Activated T-helper 2 cell treated with anti-CD3 and anti-CD28 coated beads, Interferon-gamma antibody, Interleukin-2, Interleukin-4, amounts not matched to agents 10 μg/mL and 5 μg/mL and 100 μg/mL, durations not matched to agents 14 hours and 24 hours and 36 hours (primary cell): Measurements from ENCODE around the gene AXDND1. TPM values are rescaled to one million over a fixed set of nuclear protein-coding genes. Genes with fewer than 3 reads are reported as not detected.
"Not testable (repeated sequence)": the region's sequence is repeated elsewhere in the genome, so short reads cannot be mapped to it uniquely, and the experiment has no call there.

ENCODE experiments used
- DNase-seq: peaks from one replicate; pipeline ENCODE4 v3.0.0; 2021; ENCODE audit warnings: low spot score
- H3K27ac Mint-ChIP-seq: one replicate; pipeline ENCODE4 v1.8.0; 2021; ENCODE audit warnings: mixed read lengths
- H3K27me3 Mint-ChIP-seq: one replicate; pipeline ENCODE4 v1.8.0; 2021; ENCODE audit warnings: low read depth, mixed read lengths
- H3K36me3 Mint-ChIP-seq: one replicate; pipeline ENCODE4 v1.8.0; 2021; ENCODE audit warnings: low read depth, mixed read lengths
- H3K4me1 Mint-ChIP-seq: one replicate; pipeline ENCODE4 v1.8.0; 2021; ENCODE audit warnings: low read depth, mixed read lengths
- H3K4me3 Mint-ChIP-seq: one replicate; pipeline ENCODE4 v1.8.0; 2021; ENCODE audit warnings: low read depth, mild to moderate bottlenecking, moderate library complexity, mixed read lengths
- H3K9me3 Mint-ChIP-seq: one replicate; pipeline ENCODE4 v1.8.0; 2021; ENCODE audit warnings: mixed read lengths
- intact Hi-C: fragments of 100-400 bp; cut with micrococcal nuclease; formaldehyde crosslinking; loops from one replicate; pipeline ENCODE4 v1.15.1; 2023
- total RNA-seq: library from RNA; stranded (reverse); gene quantifications from 2 replicates; pipeline ENCODE4 v1.2.3, GENCODE V29; 2022

The AXDND1 gene
- total RNA-seq, 1 donor from 2014 or later: 0.62 TPM

GRCh38 chr1:179518544-179518943 lies 152.8 kb downstream of the AXDND1 start:
- H3K9me3 Mint-ChIP-seq, H3K4me3 Mint-ChIP-seq, H3K27ac Mint-ChIP-seq, H3K27me3 Mint-ChIP-seq, H3K4me1 Mint-ChIP-seq, H3K36me3 Mint-ChIP-seq, DNase-seq, intact Hi-C loops: not testable (repeated sequence)

DNA sequence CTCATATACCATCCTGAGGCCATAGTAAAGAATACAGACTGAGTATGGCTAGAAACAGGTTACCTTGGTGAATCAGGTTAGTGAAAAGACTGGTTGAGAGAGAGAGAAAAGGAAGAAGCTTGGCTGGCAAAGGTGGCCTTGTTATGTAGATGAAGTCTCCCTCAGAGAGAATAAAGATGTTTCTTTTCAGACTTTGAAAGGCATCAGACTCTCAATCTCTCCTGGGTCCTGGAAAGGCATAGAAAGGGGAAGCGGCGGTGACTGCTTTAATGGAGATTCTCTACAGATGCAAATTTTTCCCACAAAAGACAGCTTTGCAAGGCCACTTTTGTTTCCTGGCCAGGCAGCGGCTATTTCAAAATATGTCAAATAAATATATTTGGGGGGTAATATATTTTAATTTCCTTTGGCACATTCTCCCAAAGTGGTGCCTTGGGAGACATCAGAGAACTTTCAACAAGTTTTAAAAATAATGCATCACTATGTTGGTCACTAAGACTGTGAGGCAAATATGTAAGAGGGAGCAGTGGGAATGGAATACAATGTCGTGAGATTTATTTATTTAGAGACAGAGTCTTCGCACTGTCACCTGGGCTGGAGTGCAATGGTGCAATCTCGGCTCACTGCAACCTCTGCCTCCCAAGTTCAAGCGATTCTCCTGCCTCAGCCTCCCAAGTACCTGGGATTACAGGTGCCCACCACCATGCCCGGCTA lies 163.9 kb downstream of the AXDND1 start:
- DNase-seq: no peak
- Mint-ChIP-seq H3K4me1 (no peaks in the 10 kb centered on the region), H3K27ac (no peak overlapping the region), H3K9me3 (peaks cover 2% of the 10 kb centered on the region), H3K4me3 (no peak overlapping the region), H3K27me3 (no peaks in the 10 kb centered on the region), H3K36me3 (no peaks in the 10 kb centered on the region)
- intact Hi-C loops: no loop called here

DNA sequence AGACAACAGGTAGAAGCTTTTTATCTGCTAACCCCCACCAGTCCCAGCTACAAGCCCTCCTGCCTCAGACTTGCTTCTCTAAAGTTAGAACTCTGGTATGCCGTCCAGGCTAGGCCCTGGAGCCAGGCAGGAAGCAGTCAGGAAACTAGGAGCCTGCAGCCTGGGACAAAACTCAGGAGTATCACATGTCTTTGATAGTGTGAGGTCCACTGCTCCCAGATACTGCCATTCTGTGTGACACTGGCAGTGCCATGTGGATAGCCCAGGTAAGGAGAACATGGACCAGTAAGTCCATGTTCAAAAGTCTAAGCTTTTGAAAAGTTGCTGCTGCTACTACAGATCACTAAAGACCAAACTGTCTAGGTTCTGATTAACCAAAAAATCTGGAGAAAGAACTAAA lies 164.6 kb downstream of the AXDND1 start:
- H3K27me3 Mint-ChIP-seq: no peaks in the 10 kb centered on the region
- no peaks in the 10 kb centered on the region for H3K36me3 Mint-ChIP-seq
- H3K27ac Mint-ChIP-seq: no peak overlapping the region
- intact Hi-C loops: no loop called here
- H3K4me1 Mint-ChIP-seq: no peaks in the 10 kb centered on the region
- no peak overlapping the region for H3K4me3 Mint-ChIP-seq
- no peak for DNase-seq
- peaks cover 4% of the 10 kb centered on the region for H3K9me3 Mint-ChIP-seq

DNA sequence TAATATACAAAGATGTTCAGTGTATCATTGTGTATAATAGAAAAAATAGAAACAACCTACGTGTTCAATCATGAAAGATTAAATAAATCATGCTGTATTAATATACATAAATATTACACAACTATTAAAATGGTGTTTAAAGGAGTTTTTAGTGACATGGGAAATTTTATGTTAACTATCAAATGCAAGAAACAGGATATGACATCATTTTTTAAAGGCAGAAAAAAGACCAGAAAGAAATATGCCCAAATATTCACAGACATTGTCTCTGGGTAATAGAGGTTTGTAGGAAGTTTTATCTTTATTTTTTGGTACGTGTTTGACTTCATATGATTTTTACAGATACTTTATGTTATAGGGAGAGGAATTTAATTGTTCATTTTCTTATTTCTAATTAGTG lies 176.0 kb downstream of the AXDND1 start:
- Mint-ChIP-seq H3K4me1 (no peaks in the 10 kb centered on the region), H3K36me3 (no peaks in the 10 kb centered on the region), H3K9me3 (peaks cover 5% of the 10 kb centered on the region), H3K4me3 (no peak overlapping the region), H3K27me3 (no peaks in the 10 kb centered on the region), H3K27ac (no peak overlapping the region)
- no peak for DNase-seq
- intact Hi-C loops: no loop called here

DNA sequence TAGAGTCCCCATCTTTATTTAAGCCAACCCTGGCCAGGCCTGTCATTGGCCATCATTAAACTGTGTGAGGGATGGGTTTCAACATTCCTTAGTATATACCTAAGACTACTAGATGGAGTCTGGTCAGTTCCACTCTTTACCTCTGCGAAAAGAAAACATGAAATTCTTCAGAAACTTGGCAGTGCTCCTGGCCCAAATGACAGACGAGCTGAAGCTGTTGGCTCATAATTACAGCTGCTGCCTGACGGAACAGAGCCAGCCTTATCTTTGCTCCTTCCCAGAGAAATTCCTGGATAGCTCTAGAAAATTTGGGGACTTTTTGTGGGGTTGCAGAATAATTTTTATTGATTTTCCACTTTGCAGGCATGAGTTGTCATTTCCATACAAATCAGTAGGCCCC lies 179.6 kb downstream of the AXDND1 start:
- intact Hi-C loops: no loop called here
- Mint-ChIP-seq H3K27ac (no peak overlapping the region), H3K36me3 (no peaks in the 10 kb centered on the region), H3K4me3 (no peak overlapping the region), H3K27me3 (no peaks in the 10 kb centered on the region), H3K4me1 (no peaks in the 10 kb centered on the region), H3K9me3 (no peaks in the 10 kb centered on the region)
- DNase-seq: no peak

DNA sequence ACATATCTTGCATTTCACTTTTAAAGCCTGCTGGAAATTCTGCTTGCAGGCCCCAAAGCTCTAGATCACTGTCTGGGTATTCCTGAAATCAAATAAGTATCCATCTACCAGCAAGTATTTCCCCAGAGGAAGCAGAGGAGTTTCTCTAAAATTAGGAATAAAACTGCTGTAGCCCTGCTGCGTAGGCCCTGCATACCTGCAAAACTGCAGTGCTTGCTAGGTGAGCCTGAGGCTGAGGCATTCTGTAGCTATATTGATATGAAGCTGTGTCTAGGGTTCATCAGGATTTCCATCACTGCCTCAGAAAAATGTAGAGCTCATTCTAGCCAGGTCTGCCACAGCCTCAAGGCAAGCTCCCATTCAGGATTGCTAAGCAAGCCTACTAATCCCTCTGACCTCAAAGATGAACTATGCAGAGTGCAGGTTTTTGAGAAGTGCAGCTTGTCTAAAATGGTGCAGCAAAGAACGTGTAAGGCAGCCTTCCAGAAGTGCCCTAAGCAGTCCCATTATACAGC lies 181.3 kb downstream of the AXDND1 start:
- Mint-ChIP-seq H3K4me3 (no peak overlapping the region), H3K9me3 (no peaks in the 10 kb centered on the region), H3K27ac (no peak overlapping the region), H3K4me1 (no peaks in the 10 kb centered on the region), H3K36me3 (no peaks in the 10 kb centered on the region), H3K27me3 (no peaks in the 10 kb centered on the region)
- no peak for DNase-seq
- intact Hi-C loops: no loop called here

GRCh38 chr1:179548666-179549367 lies 183.0 kb downstream of the AXDND1 start:
- Mint-ChIP-seq H3K4me1 (no peaks in the 10 kb centered on the region), H3K27me3 (no peaks in the 10 kb centered on the region), H3K36me3 (no peaks in the 10 kb centered on the region), H3K4me3 (no peak overlapping the region), H3K27ac (no peak overlapping the region), H3K9me3 (no peaks in the 10 kb centered on the region)
- no peak for DNase-seq
- intact Hi-C loops: no loop called here

- Mint-ChIP-seq H3K4me3 (no peak overlapping the region), H3K4me1 (no peaks in the 10 kb centered on the region), H3K36me3 (no peaks in the 10 kb centered on the region), H3K9me3 (no peaks in the 10 kb centered on the region), H3K27ac (no peak overlapping the region), H3K27me3 (no peaks in the 10 kb centered on the region)
- no peak for DNase-seq
- intact Hi-C loops: no loop called here
Observed at GRCh38 chr1:179549368-179549700, 183.6 kb downstream of the AXDND1 start.

GRCh38 chr1:179550746-179551682 lies 185.2 kb downstream of the AXDND1 start:
- Mint-ChIP-seq H3K27me3 (no peaks in the 10 kb centered on the region), H3K4me1 (no peaks in the 10 kb centered on the region), H3K27ac (no peak overlapping the region), H3K9me3 (no peaks in the 10 kb centered on the region), H3K4me3 (no peak overlapping the region), H3K36me3 (no peaks in the 10 kb centered on the region)
- intact Hi-C loops: no loop called here
- DNase-seq: no peak

DNA sequence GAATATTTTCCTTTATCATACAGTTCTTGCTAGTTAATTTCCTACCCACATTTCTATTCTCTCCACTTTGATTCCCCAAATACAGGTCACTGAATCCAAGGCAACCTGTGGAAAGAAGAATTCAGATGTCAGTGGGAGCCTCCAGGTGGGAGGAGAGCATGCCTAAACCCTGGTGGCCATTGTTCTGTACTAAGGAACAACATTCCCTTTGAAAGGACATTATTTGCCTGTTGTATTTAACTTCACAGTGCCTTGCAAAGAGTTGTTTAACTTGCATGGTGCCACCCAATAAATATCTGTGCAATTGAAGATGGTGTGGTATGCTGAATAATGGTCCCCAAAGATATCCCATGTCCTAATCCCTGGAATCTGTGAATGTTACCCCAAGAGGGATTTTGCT lies 188.7 kb downstream of the AXDND1 start:
- no peak overlapping the region for H3K4me3 Mint-ChIP-seq
- DNase-seq: no peak
- no peaks in the 10 kb centered on the region for H3K27me3 Mint-ChIP-seq
- intact Hi-C loops: no loop called here
- no peaks in the 10 kb centered on the region for H3K4me1 Mint-ChIP-seq
- no peak overlapping the region for H3K27ac Mint-ChIP-seq
- no peaks in the 10 kb centered on the region for H3K9me3 Mint-ChIP-seq
- no peaks in the 10 kb centered on the region for H3K36me3 Mint-ChIP-seq

DNA sequence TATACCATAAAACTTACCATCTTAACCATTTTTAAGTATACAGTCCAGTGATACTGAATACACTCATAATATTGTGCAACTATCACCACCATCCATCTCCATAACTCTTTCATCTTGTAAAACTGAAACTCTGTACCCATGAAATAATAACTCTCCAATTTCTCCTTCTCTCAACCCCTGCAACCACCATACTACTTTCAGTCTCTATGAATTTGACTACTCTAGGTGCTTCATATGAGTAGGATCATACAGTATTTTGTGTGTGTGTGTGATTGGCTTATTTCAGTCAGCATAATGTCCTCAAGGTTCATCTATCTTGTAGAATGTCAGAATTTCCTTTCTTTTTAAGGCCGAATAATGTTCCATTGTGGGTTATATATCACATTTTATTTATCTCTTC lies 192.3 kb downstream of the AXDND1 start:
- Mint-ChIP-seq H3K9me3 (no peaks in the 10 kb centered on the region), H3K36me3 (no peaks in the 10 kb centered on the region), H3K4me3 (no peak overlapping the region), H3K4me1 (no peaks in the 10 kb centered on the region), H3K27ac (no peak overlapping the region), H3K27me3 (no peaks in the 10 kb centered on the region)
- intact Hi-C loops: no loop called here
- no peak for DNase-seq

GRCh38 chr1:179575497-179576314 lies 209.9 kb downstream of the AXDND1 start, which contains the start of gene NPHS2:
Gene NPHS2, minus strand, starts transcription at chr1:179575948. Its CDS starts 84 bp downstream, at chr1:179575864.
- H3K27me3 Mint-ChIP-seq: peaks cover 34% of the 10 kb centered on the region
- no peaks in the 10 kb centered on the region for H3K4me1 Mint-ChIP-seq
- H3K4me3 Mint-ChIP-seq: no peak within 1 kb of the TSS
- intact Hi-C loops: no loop called here
- peaks cover 1% of the 10 kb centered on the region for H3K9me3 Mint-ChIP-seq
- no peak within 1 kb of the TSS for H3K27ac Mint-ChIP-seq
- H3K36me3 Mint-ChIP-seq: no peaks in the 10 kb centered on the region
- no peak for DNase-seq
